ENCODE results near the gene PLEKHA6. TPM values are rescaled to one million over a fixed set of nuclear protein-coding genes. Genes with fewer than 3 reads are reported as not detected.

PLEKHA6 gene
- total and polyA plus RNA-seq, 2 experiments from 2014 or later: 2.8 to 6.2 TPM

DNA sequence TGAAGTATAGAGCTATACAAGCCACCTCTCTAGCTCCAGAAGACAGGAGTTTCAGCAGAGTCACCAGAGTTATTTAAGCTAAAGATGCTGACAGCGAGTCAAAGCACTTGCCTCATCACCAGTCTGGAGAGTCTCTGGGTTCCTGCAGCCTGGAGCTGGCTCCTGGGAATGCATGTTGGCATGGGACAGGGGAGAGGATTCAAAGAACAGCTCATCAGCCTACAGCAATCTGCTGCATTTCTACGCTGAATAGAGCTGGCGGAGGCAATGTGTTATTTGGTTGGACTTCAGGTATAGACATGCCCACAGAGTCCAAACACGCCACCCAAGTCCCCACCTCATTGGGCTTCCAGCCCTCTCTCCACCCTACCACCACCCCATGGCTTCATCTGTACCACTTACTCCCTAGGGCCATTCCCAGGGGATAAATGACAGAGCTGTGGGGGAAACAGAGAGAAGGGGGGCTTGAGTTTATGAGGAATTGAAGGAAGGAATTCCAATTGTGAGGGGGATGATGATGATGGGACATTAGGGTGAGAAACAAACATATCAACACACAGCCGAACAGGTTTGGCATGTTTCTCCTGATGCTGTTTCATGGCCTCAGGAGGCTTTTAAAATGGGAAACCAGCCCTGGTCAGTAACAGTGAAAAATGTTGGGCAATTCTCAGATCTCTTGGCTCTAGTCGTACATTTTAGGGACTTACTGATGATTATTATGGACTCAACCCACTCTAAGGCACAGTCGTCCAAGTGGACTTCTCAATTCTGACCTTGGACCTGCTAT is 58.4 kb downstream of the PLEKHA6 start:
- Histone ChIP-seq H3K27ac (ENCODE audit: low read depth) (no peak overlapping the region), H3K27me3 (ENCODE audit: insufficient read depth) (no peaks in the 10 kb centered on the region), H3K36me3 (ENCODE audit: insufficient read depth) (no peaks in the 10 kb centered on the region), H3K4me3 (no peak overlapping the region), H2AFZ (no peak overlapping the region), H3K4me1 (ENCODE audit: insufficient read depth) (peaks cover 36% of the 10 kb centered on the region), H3F3A (replicated peaks; ENCODE audit: low read depth) (0 out of 2 replicates have a peak, but pooled peaks cover 5% of the 10 kb centered on the region), H3K9me2 (ENCODE audit: insufficient read depth) (peaks cover 22% of the 10 kb centered on the region), H4K20me1 (replicated peaks; ENCODE audit: insufficient read depth) (no peaks in the 10 kb centered on the region), H3K4me2 (no peak overlapping the region), H3K79me2 (replicated peaks; ENCODE audit: insufficient read depth) (no peaks in the 10 kb centered on the region; the same call in 1 of the 2 replicates)
- ATAC-seq: no peak
- DNase-seq (ENCODE audit: low spot score): no peak
- H3K27me3 Mint-ChIP-seq (ENCODE audit: insufficient read depth, low read depth, poor library complexity): peaks cover 8% of the 10 kb centered on the region
- H3K4me3 Mint-ChIP-seq: no peak overlapping the region
- peaks cover 42% of the 10 kb centered on the region for H3K4me1 Mint-ChIP-seq
- peaks cover 20% of the 10 kb centered on the region for H3K36me3 Mint-ChIP-seq (ENCODE audit: low read depth)
- no peak for TF ChIP-seq ETS1 (IDR thresholded peaks at IDR 0.05)
- no peak for TF ChIP-seq EZH2phosphoT487 (IDR thresholded peaks at IDR 0.05; ENCODE audit: unreplicated experiment)
- TF ChIP-seq, protein P1, sequence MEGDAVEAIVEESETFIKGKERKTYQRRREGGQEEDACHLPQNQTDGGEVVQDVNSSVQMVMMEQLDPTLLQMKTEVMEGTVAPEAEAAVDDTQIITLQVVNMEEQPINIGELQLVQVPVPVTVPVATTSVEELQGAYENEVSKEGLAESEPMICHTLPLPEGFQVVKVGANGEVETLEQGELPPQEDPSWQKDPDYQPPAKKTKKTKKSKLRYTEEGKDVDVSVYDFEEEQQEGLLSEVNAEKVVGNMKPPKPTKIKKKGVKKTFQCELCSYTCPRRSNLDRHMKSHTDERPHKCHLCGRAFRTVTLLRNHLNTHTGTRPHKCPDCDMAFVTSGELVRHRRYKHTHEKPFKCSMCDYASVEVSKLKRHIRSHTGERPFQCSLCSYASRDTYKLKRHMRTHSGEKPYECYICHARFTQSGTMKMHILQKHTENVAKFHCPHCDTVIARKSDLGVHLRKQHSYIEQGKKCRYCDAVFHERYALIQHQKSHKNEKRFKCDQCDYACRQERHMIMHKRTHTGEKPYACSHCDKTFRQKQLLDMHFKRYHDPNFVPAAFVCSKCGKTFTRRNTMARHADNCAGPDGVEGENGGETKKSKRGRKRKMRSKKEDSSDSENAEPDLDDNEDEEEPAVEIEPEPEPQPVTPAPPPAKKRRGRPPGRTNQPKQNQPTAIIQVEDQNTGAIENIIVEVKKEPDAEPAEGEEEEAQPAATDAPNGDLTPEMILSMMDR (conservative IDR thresholded peaks at IDR 0.05; ENCODE audit: low read depth in 2 of 2): no peak
- no peak for TF ChIP-seq POLR2AphosphoS5 (IDR thresholded peaks at IDR 0.05; ENCODE audit: low read depth)
- no peak for TF ChIP-seq CREB1 (CRISPR knock-in tag; IDR thresholded peaks at IDR 0.05; ENCODE audit: low read depth)
- TF ChIP-seq STAT1 (IDR thresholded peaks at IDR 0.05; ENCODE audit: unreplicated experiment): no peak
- TF ChIP-seq, protein P2, sequence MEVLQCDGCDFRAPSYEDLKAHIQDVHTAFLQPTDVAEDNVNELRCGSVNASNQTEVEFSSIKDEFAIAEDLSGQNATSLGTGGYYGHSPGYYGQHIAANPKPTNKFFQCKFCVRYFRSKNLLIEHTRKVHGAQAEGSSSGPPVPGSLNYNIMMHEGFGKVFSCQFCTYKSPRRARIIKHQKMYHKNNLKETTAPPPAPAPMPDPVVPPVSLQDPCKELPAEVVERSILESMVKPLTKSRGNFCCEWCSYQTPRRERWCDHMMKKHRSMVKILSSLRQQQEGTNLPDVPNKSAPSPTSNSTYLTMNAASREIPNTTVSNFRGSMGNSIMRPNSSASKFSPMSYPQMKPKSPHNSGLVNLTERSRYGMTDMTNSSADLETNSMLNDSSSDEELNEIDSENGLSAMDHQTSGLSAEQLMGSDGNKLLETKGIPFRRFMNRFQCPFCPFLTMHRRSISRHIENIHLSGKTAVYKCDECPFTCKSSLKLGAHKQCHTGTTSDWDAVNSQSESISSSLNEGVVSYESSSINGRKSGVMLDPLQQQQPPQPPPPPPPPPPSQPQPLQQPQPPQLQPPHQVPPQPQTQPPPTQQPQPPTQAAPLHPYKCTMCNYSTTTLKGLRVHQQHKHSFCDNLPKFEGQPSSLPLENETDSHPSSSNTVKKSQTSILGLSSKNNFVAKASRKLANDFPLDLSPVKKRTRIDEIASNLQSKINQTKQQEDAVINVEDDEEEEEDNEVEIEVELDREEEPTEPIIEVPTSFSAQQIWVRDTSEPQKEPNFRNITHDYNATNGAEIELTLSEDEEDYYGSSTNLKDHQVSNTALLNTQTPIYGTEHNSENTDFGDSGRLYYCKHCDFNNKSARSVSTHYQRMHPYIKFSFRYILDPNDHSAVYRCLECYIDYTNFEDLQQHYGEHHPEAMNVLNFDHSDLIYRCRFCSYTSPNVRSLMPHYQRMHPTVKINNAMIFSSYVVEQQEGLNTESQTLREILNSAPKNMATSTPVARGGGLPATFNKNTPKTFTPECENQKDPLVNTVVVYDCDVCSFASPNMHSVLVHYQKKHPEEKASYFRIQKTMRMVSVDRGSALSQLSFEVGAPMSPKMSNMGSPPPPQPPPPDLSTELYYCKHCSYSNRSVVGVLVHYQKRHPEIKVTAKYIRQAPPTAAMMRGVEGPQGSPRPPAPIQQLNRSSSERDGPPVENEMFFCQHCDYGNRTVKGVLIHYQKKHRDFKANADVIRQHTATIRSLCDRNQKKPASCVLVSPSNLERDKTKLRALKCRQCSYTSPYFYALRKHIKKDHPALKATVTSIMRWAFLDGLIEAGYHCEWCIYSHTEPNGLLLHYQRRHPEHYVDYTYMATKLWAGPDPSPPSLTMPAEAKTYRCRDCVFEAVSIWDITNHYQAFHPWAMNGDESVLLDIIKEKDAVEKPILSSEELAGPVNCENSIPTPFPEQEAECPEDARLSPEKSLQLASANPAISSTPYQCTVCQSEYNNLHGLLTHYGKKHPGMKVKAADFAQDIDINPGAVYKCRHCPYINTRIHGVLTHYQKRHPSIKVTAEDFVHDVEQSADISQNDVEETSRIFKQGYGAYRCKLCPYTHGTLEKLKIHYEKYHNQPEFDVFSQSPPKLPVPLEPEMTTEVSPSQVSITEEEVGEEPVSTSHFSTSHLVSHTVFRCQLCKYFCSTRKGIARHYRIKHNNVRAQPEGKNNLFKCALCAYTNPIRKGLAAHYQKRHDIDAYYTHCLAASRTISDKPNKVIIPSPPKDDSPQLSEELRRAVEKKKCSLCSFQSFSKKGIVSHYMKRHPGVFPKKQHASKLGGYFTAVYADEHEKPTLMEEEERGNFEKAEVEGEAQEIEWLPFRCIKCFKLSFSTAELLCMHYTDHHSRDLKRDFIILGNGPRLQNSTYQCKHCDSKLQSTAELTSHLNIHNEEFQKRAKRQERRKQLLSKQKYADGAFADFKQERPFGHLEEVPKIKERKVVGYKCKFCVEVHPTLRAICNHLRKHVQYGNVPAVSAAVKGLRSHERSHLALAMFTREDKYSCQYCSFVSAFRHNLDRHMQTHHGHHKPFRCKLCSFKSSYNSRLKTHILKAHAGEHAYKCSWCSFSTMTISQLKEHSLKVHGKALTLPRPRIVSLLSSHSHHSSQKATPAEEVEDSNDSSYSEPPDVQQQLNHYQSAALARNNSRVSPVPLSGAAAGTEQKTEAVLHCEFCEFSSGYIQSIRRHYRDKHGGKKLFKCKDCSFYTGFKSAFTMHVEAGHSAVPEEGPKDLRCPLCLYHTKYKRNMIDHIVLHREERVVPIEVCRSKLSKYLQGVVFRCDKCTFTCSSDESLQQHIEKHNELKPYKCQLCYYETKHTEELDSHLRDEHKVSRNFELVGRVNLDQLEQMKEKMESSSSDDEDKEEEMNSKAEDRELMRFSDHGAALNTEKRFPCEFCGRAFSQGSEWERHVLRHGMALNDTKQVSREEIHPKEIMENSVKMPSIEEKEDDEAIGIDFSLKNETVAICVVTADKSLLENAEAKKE (CRISPR knock-in tag; IDR thresholded peaks at IDR 0.05): no peak
- TF ChIP-seq ZNF114 (CRISPR knock-in tag; IDR thresholded peaks at IDR 0.05): no peak
- no peaks in the 10 kb centered on the region for H3K9me3 Mint-ChIP-seq
- no peak overlapping the region for H3K27ac Mint-ChIP-seq

All from GM23338 (cell line).